Neuronal stem cell (in vitro differentiated cells): Measurements from ENCODE around the gene ADK.
"Not testable (repeated sequence)": the region's sequence is repeated elsewhere in the genome, so short reads cannot be mapped to it uniquely, and the experiment has no call there.

Experiments used
- DNase-seq: peaks from one replicate; pipeline ENCODE4 v3.0.0-alpha.2; 2013; ENCODE audit warnings: low spot score
- H2AFZ ChIP-seq: one replicate; pipeline ENCODE4 v1.6.1; 2013; ENCODE audit warnings: mild to moderate bottlenecking, low read length, inconsistent platforms
- H2AK5ac ChIP-seq: 2 replicates; pipeline ENCODE4 v1.6.1; 2013; ENCODE audit warnings: low read depth, mild to moderate bottlenecking, inconsistent platforms, low read length, moderate library complexity, mixed read lengths
- H2BK120ac ChIP-seq: 2 replicates; pipeline ENCODE4 v1.6.1; 2013; ENCODE audit warnings: low read depth, mild to moderate bottlenecking, inconsistent platforms, low read length, moderate library complexity, mixed read lengths
- H2BK12ac ChIP-seq: one replicate; pipeline ENCODE4 v1.6.1; 2013; ENCODE audit warnings: low read length, inconsistent platforms
- H2BK15ac ChIP-seq: 2 replicates; pipeline ENCODE4 v1.6.1; 2013; ENCODE audit warnings: mild to moderate bottlenecking, low read length, inconsistent platforms, mixed read lengths
- H2BK5ac ChIP-seq: one replicate; pipeline ENCODE4 v1.6.1; 2013; ENCODE audit warnings: inconsistent platforms, mild to moderate bottlenecking, low read length, moderate library complexity
- H3K14ac ChIP-seq: one replicate; pipeline ENCODE4 v1.6.1; 2013; ENCODE audit warnings: low read length, inconsistent platforms
- H3K18ac ChIP-seq: 2 replicates; pipeline ENCODE4 v1.6.1; 2013; ENCODE audit warnings: low read length, inconsistent platforms
- H3K23ac ChIP-seq: 2 replicates; pipeline ENCODE4 v1.6.1; 2013; ENCODE audit warnings: low read depth, mild to moderate bottlenecking, mixed read lengths, low read length, inconsistent platforms; ENCODE audit not compliant: poor library complexity
- H3K27ac ChIP-seq: replicated peaks from 3 replicates; pipeline ENCODE4 v1.5.1; 2013; ENCODE audit warnings: low read length, inconsistent platforms
- H3K27me3 ChIP-seq, 3 experiments: 2 replicates each; pipeline ENCODE4 v1.6.1; 2013; ENCODE audit warnings: low read length in 3 of 3, mild to moderate bottlenecking in 2 of 3, inconsistent platforms in 1 of 3, low read depth in 1 of 3, mixed read lengths in 1 of 3, moderate library complexity in 1 of 3; ENCODE audit not compliant: control insufficient read depth in 3 of 3, insufficient read depth in 3 of 3
- H3K36me3 ChIP-seq, 2 donors: replicated peaks in 1 of 2; 2 replicates each; pipeline ENCODE4 v1.6.1; 2013; ENCODE audit warnings: low read length in 2 of 2; ENCODE audit not compliant: control insufficient read depth in 2 of 2, insufficient read depth in 2 of 2
- H3K4ac ChIP-seq: 2 replicates; pipeline ENCODE4 v1.6.1; 2013; ENCODE audit warnings: inconsistent platforms, mild to moderate bottlenecking, low read length, moderate library complexity
- H3K4me1 ChIP-seq, 2 donors: 1 replicate in 1 of 2; 2 replicates in 1 of 2; pipeline ENCODE4 v1.6.1; 2013; ENCODE audit warnings: low read length in 2 of 2, low read depth in 1 of 2; ENCODE audit not compliant: control insufficient read depth in 2 of 2, insufficient read depth in 1 of 2
- H3K4me2 ChIP-seq: one replicate; pipeline ENCODE4 v1.6.1; 2013; ENCODE audit warnings: mild to moderate bottlenecking, low read length, inconsistent platforms; ENCODE audit not compliant: insufficient read depth, poor library complexity, severe bottlenecking
- H3K4me3 ChIP-seq, 2 donors: 2 replicates each; pipeline ENCODE4 v1.5.1; 2013; ENCODE audit warnings: low read length in 2 of 2, mild to moderate bottlenecking in 2 of 2, inconsistent platforms in 1 of 2, moderate library complexity in 1 of 2
- H3K79me1 ChIP-seq: one replicate; pipeline ENCODE4 v1.6.1; 2013; ENCODE audit warnings: low read depth, mild to moderate bottlenecking, inconsistent platforms, low read length, moderate library complexity
- H3K9ac ChIP-seq: one replicate; pipeline ENCODE4 v1.6.1; 2013; ENCODE audit warnings: mild to moderate bottlenecking, low read depth, low read length, inconsistent platforms; ENCODE audit not compliant: poor library complexity
- H3K9me3 ChIP-seq, 2 donors: replicated peaks in 1 of 2; 2 replicates each; pipeline versions ENCODE3 to v1.6.1; 2013; ENCODE audit warnings: low read length in 2 of 2, mild to moderate bottlenecking in 2 of 2, inconsistent platforms in 1 of 2, low read depth in 1 of 2, mixed read lengths in 1 of 2, moderate library complexity in 1 of 2; ENCODE audit not compliant: control insufficient read depth in 2 of 2, insufficient read depth in 1 of 2
- H4K8ac ChIP-seq: one replicate; pipeline ENCODE4 v1.6.1; 2013; ENCODE audit warnings: low read depth, mild to moderate bottlenecking, inconsistent platforms, low read length, moderate library complexity
- H4K91ac ChIP-seq: one replicate; pipeline ENCODE4 v1.6.1; 2013; ENCODE audit warnings: low read length, low read depth, mild to moderate bottlenecking, inconsistent platforms; ENCODE audit not compliant: poor library complexity
- WGBS, 2 donors: extraction: QIAGEN DNeasy Blood & Tissue Kit; methylation state at CpG; one replicate each; pipeline ENCODE4 v1.1.7; 2013; ENCODE audit warnings: missing lambda C conversion rate in 2 of 2, mixed read lengths in 1 of 2; ENCODE audit not compliant: insufficient read length in 2 of 2, insufficient replicate concordance in 1 of 2; ENCODE audit errors: extremely low coverage in 2 of 2; 5-methylcytosine and 5-hydroxymethylcytosine counted together

ADK gene

GRCh38 chr10:74297389-74298080 is 146.5 kb downstream of the ADK start:
- Histone ChIP-seq H3K79me1 (no peaks in the 10 kb centered on the region), H3K4me3 (no peak overlapping the region), H3K9ac (no peak overlapping the region), H3K4me1 (no peaks in the 10 kb centered on the region), H2AK5ac (no peak overlapping the region), H2AFZ (no peak overlapping the region), H4K8ac (no peak overlapping the region), H3K14ac (no peak overlapping the region), H3K9me3 (no peaks in the 10 kb centered on the region), H3K4ac (no peak overlapping the region), H2BK15ac (no peak overlapping the region), H3K36me3 (no peaks in the 10 kb centered on the region), H3K27me3 (no peaks in the 10 kb centered on the region), H3K27ac (no peak overlapping the region), H2BK12ac (no peak overlapping the region), H4K91ac (no peak overlapping the region), H3K23ac (no peak overlapping the region), H2BK120ac (no peak overlapping the region), H2BK5ac (no peak overlapping the region), H3K4me2 (no peak overlapping the region), H3K18ac (no peak overlapping the region)
- WGBS, 2 donors: no CpG with 5 or more reads among the region's 2 CpGs
- DNase-seq: no peak

DNA sequence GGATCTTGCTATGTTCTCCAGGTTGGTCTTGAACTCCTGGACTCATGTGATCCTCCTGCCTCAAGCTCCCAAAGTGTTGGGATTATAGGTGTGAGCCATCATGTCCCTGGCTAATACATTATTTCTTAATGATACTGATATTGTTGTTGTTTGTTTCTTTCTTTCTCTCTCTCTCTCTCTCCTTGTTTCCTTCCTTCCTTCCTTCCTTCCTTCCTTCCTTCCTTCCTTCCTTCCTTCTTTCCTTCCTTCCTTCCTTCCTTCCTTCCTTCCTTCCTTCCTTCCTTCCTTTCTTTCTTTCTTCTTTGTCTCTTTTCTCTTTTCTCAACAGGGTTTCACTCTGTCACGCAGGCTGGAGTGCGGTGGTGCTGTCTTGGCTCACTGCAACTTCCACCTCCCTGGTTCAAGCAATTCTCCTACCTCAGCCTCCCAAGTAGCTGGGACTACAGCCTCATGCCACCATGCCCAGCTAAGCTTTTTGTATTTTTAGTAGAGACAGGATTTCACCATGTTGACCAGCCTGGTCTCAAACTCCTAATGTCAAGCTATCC is 149.1 kb downstream of the ADK start:
- H3K4ac ChIP-seq, H3K4me1 ChIP-seq, H2BK120ac ChIP-seq, H3K79me1 ChIP-seq, H3K4me3 ChIP-seq, H3K4me2 ChIP-seq, H3K27ac ChIP-seq, H3K18ac ChIP-seq, DNase-seq, H3K27me3 ChIP-seq, H3K36me3 ChIP-seq, H4K8ac ChIP-seq, H2AK5ac ChIP-seq, H4K91ac ChIP-seq, H2AFZ ChIP-seq, H2BK15ac ChIP-seq, H3K14ac ChIP-seq, H2BK5ac ChIP-seq, H2BK12ac ChIP-seq, H3K9ac ChIP-seq, H3K9me3 ChIP-seq, H3K23ac ChIP-seq: not testable (repeated sequence)
- no CpG with 5 or more reads among the region's 2 CpGs for WGBS, 2 donors

GRCh38 chr10:74300666-74301065 is 149.6 kb downstream of the ADK start:
- Histone ChIP-seq H3K79me1 (no peaks in the 10 kb centered on the region), H3K9ac (no peak overlapping the region), H2BK15ac (no peak overlapping the region), H2BK12ac (no peak overlapping the region), H3K4me2 (no peak overlapping the region), H3K36me3 (no peaks in the 10 kb centered on the region), H3K27me3 (no peaks in the 10 kb centered on the region), H4K91ac (no peak overlapping the region), H3K18ac (no peak overlapping the region), H2BK120ac (no peak overlapping the region), H3K27ac (no peak overlapping the region), H3K14ac (no peak overlapping the region), H2AK5ac (no peak overlapping the region), H3K4me1 (no peaks in the 10 kb centered on the region), H2AFZ (no peak overlapping the region), H3K23ac (no peak overlapping the region), H3K4me3 (no peak overlapping the region), H4K8ac (no peak overlapping the region), H2BK5ac (no peak overlapping the region), H3K9me3 (no peaks in the 10 kb centered on the region), H3K4ac (no peak overlapping the region)
- WGBS, 2 donors: no CpG with 5 or more reads among the region's 1 CpG
- no peak for DNase-seq

DNA sequence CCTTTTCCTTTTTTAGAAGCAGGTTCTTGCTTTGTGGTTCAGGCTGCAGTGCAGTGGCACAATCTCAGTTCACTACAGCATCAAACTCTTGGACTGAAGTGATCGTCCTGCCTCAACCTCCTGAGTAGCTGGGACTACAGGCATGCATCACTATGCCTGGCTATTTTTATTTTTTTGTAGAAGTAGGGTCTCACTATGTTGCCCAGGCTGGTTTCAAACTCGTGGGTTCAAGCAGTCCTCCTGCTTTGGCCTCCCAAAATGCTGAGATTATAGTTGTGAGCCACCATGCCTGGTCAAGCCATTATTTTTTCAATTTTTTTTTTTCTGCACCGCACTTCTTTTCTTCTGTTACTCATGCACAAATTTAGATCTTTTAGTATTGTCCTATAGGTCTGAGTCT is 154.7 kb downstream of the ADK start:
- Histone ChIP-seq H4K91ac (no peak overlapping the region), H2BK12ac (no peak overlapping the region), H3K27me3 (no peaks in the 10 kb centered on the region), H3K4me1 (peaks cover 0 to 2% of the 10 kb centered on the region in 2 donors), H3K14ac (no peak overlapping the region), H3K4ac (no peak overlapping the region), H3K18ac (no peak overlapping the region), H2AFZ (no peak overlapping the region), H3K4me2 (no peak overlapping the region), H4K8ac (no peak overlapping the region), H3K4me3 (no peak overlapping the region), H3K9me3 (no peaks in the 10 kb centered on the region), H3K27ac (no peak overlapping the region), H3K23ac (no peak overlapping the region), H3K36me3 (no peaks in the 10 kb centered on the region), H2BK120ac (no peak overlapping the region), H2BK5ac (no peak overlapping the region), H3K79me1 (no peaks in the 10 kb centered on the region), H3K9ac (no peak overlapping the region), H2BK15ac (no peak overlapping the region), H2AK5ac (no peak overlapping the region)
- DNase-seq: no peak
- no CpG with 5 or more reads among the region's 3 CpGs for WGBS, 2 donors
